A549 treated with CORT108297 at 1 μM for 4 hours (cell line): Measurements from ENCODE around the gene ATP2B2. TPM values are rescaled to one million over a fixed set of nuclear protein-coding genes. Genes with fewer than 3 reads are reported as not detected.

Experiments
- total RNA-seq: library from RNA; stranded (reverse); fragments of 200-300 nt; extraction: Qiagen RNA extraction; gene quantifications from 5 replicates; pipeline ENCODE4 v1.2.3, GENCODE V29; 2022

ATP2B2 gene
- total RNA-seq = 0.02 to 0.09 TPM (median 0.06 TPM) in 5 replicates

DNA sequence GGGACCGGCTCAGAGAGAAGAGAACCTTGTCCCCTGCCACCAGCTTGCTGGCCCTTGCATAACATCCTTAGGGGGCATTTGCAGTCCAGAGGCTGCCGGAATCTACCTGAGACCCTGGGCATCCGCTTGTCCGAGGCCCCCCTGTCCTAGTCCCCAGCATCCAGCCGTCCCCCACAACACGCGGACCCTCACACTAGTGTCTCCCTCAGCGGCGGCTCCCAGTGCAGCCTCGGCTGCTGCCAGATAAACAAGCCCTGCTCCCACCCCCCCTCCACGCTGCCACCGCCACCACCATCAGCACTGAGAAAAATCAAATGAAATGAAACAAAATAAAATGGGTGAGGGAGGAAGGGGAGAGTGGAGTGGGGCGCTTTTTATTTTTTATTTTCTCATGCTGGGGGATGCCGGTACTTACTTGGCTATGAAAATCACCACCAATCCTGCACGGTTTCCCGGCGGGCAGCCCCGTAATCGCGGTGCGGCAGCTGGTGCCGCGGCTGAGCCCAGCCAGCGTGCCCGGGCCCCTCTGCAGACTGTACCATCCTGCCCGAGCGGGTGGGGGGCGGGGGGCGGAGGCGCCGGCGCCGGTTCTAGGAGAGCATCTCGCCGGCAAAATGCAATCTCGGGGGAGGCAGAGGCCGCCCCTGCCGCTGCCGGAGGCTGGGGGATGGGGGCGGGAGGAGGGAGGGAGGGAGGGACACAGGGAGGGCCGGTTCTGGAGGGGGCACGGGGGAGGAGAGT lies at the start of gene ATP2B2:
Gene ATP2B2, minus strand, starts transcription at position 537 of the 741 bp plus-strand sequence. CDS start 56,043 bp downstream, outside the sequence.

DNA sequence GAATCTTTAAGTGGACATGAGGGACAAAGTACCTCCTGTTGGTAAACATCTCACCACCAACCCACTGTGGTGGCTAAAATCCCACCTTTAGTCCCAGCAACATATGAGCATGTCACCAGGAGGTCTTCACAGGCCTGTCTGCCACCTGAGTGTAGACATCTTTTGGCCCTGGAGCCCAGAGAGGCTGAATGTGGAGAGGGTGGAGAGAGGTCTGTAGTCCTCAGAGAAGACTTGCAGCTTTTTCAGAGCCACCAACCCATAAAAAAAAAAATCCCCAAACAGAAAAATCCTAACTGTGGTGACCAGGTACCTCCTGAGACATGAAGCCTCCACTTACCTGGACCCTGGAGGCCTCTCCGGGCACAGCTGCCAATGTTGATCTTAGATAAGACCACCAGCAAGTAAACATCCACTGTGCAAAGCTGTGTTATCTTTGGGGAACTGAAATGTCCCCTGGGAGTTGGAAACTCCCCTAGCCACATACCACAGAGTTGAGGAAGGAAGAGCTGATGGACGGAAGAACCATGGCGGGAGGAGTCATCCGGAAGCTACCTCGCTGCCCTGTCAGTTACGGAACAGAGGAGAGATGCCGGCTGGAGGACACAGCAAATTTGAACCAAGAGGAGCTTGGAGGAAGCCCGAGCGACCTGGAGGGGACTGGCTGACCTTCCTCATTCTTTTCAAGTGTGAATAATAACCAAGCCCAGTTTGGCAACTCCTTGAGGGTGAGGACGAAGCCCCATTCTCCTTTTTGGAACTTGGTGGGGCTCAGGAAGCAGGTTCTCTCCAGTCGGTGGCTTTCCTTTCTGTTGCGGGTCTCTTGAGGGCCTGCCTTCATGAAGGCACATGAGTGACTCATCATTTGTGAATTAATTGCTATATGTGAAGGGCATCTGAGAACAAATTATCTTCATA lies 212.6 kb downstream of the ATP2B2 start, which contains the start of gene GHRL:
Gene GHRL, minus strand, starts transcription at position 443 of the 915 bp plus-strand sequence. CDS start 2,767 bp downstream, outside the sequence.

Other genes starting within 250 kb of the ATP2B2 start
- 0.14 TPM in 1 of 5 replicates, not detected in the others for gene GHRL, start 212.6 kb downstream of the ATP2B2 start, total RNA-seq
- 191 to 206 TPM (median 204 TPM) in 5 replicates for gene SEC13, start 184.5 kb downstream of the ATP2B2 start, total RNA-seq